ENCODE data around the gene LETM1. TPM values are rescaled to one million over a fixed set of nuclear protein-coding genes. Genes with fewer than 3 reads are reported as not detected.

The LETM1 gene
- total RNA-seq, 1 donor from 2014 or later: 16.9 TPM

DNA sequence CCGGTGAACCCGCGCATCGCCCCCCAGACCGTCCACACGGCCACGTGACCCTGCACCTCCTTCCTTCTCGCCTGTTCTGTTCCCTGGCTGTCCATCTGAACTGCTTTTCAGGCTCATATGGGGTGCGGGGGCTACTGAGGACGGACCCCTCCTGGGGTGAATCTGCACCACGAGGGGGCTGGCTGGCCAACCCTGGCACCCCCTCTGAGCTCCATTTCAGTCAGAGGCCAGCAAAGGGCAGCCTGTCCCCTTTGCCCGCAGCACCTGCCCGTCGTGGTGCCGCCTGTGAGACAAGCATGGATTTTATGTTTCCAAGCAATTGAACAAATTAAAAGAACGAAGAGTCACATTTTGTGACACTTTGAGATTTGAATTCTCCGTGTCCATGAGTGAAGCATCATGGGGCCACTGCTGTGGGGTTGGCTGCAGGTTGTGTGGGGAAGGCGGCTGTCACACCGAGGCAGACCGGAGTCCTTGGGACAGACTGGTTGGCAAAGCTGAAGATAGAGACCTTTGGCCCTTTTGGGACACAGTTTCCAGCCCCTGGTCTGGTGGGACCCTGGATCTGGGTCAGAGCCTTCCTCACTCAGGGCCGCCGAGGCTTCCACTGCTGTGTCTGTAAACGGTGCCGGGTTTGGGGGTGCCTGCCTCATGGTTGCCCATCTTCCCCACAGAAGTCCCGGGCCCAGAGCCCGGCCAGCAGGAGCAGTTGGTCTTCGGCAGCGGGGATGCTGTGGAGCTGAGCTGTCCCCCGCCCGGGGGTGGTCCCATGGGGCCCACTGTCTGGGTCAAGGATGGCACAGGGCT, 57.2 kb downstream of the LETM1 start:
- DNase-seq (ENCODE audit: low spot score): no peak
- peaks cover 41% of the 10 kb centered on the region for H3K79me2 ChIP-seq (ENCODE audit: low read depth)
- H3K27ac Mint-ChIP-seq: no peak overlapping the region
- H3K4me3 ChIP-seq: no peak overlapping the region
- peaks cover 2% of the 10 kb centered on the region for H3K27me3 Mint-ChIP-seq (ENCODE audit: insufficient read depth, low read depth)
- H3K27ac ChIP-seq: no peak overlapping the region
- H4K20me1 ChIP-seq (ENCODE audit: low read depth): peaks cover 46% of the 10 kb centered on the region
- no peaks in the 10 kb centered on the region for H3K9me3 Mint-ChIP-seq
- peaks cover 2% of the 10 kb centered on the region for H3K4me1 Mint-ChIP-seq
- H3K27me3 ChIP-seq: peaks cover 24% of the 10 kb centered on the region
- TF ChIP-seq, protein P1, sequence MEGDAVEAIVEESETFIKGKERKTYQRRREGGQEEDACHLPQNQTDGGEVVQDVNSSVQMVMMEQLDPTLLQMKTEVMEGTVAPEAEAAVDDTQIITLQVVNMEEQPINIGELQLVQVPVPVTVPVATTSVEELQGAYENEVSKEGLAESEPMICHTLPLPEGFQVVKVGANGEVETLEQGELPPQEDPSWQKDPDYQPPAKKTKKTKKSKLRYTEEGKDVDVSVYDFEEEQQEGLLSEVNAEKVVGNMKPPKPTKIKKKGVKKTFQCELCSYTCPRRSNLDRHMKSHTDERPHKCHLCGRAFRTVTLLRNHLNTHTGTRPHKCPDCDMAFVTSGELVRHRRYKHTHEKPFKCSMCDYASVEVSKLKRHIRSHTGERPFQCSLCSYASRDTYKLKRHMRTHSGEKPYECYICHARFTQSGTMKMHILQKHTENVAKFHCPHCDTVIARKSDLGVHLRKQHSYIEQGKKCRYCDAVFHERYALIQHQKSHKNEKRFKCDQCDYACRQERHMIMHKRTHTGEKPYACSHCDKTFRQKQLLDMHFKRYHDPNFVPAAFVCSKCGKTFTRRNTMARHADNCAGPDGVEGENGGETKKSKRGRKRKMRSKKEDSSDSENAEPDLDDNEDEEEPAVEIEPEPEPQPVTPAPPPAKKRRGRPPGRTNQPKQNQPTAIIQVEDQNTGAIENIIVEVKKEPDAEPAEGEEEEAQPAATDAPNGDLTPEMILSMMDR (IDR thresholded peaks at IDR 0.05): no peak
- TF ChIP-seq EZH2 (IDR thresholded peaks at IDR 0.05) (no peak), EZH2phosphoT487 (IDR thresholded peaks at IDR 0.05) (no peak)
- H3K36me3 ChIP-seq: no peaks in the 10 kb centered on the region
- no peaks in the 10 kb centered on the region for H3K9me3 ChIP-seq (ENCODE audit: low read depth)
- no peak overlapping the region for H3K4me3 Mint-ChIP-seq
- H3K4me1 ChIP-seq: peaks cover 14% of the 10 kb centered on the region
- no peak overlapping the region for H2AFZ ChIP-seq (replicated peaks)
- peaks cover 13% of the 10 kb centered on the region for H3F3A ChIP-seq (ENCODE audit: low read depth)
- H3K36me3 Mint-ChIP-seq: peaks cover 2% of the 10 kb centered on the region
- H3K9ac ChIP-seq: no peak overlapping the region
- H3K4me2 ChIP-seq: no peak overlapping the region

DNA sequence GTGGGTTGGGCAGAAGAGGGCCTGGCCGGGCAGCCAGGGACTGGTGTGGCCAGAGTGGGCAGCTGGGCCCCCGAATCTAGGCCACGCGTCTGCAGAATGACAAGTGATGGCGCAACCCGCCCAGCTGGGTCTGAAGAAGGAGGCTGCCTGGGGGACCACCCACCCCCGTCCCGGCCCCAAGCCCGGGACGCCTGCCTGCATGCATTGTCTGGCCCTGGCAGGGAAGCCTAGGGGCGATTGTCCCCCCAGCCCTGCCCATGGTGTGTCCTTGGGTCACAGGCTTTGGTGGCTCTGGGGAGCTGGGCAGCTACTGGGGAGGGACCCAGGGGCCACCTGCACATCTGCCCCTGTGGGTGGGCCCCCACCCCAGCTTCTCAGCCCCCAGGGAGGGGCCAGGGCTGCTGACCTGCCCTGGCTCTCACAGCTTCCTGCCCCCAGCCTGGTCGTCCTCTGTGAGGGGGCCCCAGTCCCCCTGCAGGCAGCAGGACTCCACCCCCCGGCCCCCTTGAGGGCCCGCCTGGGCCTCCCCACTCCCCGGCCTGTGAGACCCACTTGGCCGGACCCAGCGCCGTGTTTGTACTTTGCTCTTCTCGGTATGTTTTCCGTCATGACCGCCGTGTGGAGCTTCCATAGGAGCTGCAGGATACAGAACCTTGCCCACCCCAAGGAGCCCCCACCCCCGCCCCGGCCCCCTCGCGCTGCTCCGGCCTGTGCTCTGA, 57.9 kb downstream of the LETM1 start:
- H3K4me3 Mint-ChIP-seq: no peak overlapping the region
- H3K27ac ChIP-seq: no peak overlapping the region
- no peaks in the 10 kb centered on the region for H3K36me3 ChIP-seq
- H2AFZ ChIP-seq (replicated peaks): no peak overlapping the region
- H3K27me3 ChIP-seq: peaks cover 29% of the 10 kb centered on the region
- peaks cover 13% of the 10 kb centered on the region for H3F3A ChIP-seq (ENCODE audit: low read depth)
- H3K36me3 Mint-ChIP-seq: peaks cover 2% of the 10 kb centered on the region
- peaks cover 14% of the 10 kb centered on the region for H3K4me1 ChIP-seq
- H3K4me1 Mint-ChIP-seq: peaks cover 2% of the 10 kb centered on the region
- H3K9me3 ChIP-seq (ENCODE audit: low read depth): no peaks in the 10 kb centered on the region
- H3K9me3 Mint-ChIP-seq: no peaks in the 10 kb centered on the region
- no peak for DNase-seq (ENCODE audit: low spot score)
- no peak overlapping the region for H3K27ac Mint-ChIP-seq
- TF ChIP-seq, protein P1 (IDR thresholded peaks at IDR 0.05): no peak
- TF ChIP-seq EZH2phosphoT487 (IDR thresholded peaks at IDR 0.05): no peak
- no peak overlapping the region for H3K9ac ChIP-seq
- H3K4me3 ChIP-seq: no peak overlapping the region
- peaks cover 2% of the 10 kb centered on the region for H3K27me3 Mint-ChIP-seq (ENCODE audit: insufficient read depth, low read depth)
- H4K20me1 ChIP-seq (ENCODE audit: low read depth): peaks cover 46% of the 10 kb centered on the region
- H3K4me2 ChIP-seq: no peak overlapping the region
- H3K79me2 ChIP-seq (ENCODE audit: low read depth): peaks cover 42% of the 10 kb centered on the region

DNA sequence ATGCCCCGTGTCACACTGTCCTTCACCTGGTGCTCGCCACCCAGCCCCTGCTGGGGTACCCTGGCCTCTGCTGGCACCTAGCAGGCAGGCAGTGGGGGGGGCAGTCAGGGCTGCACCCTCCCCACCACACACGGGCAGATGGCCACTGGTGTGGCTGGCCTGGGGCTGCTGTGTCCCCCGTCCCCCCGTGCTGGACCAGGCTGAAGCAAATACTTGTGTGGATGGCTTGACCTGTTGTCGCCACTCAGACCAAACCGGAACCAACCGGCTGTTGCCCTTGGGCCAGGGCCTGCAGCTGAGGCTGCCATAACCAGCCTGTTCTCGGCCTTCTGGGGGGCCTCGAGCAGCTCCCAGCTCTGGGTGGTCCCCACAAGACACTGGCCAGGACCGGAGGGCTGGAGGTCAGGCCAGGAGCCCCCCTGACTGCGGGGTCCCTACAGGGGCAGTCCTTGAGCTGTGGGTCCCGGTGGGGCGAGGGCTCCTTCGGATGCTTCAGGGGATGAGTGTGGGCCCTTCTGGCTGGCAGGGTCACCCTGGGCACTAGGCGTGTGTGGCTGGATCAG, 58.6 kb downstream of the LETM1 start:
- H3K79me2 ChIP-seq (ENCODE audit: low read depth): peaks cover 42% of the 10 kb centered on the region
- no peak overlapping the region for H3K4me2 ChIP-seq
- no peaks in the 10 kb centered on the region for H3K9me3 Mint-ChIP-seq
- peaks cover 17% of the 10 kb centered on the region for H3F3A ChIP-seq (ENCODE audit: low read depth)
- no peak overlapping the region for H3K27ac ChIP-seq
- H3K4me3 Mint-ChIP-seq: no peak overlapping the region
- no peak overlapping the region for H2AFZ ChIP-seq (replicated peaks)
- peaks cover 35% of the 10 kb centered on the region for H3K27me3 ChIP-seq
- H3K27me3 Mint-ChIP-seq (ENCODE audit: insufficient read depth, low read depth): peaks cover 2% of the 10 kb centered on the region
- no peaks in the 10 kb centered on the region for H3K36me3 ChIP-seq
- no peak overlapping the region for H3K4me3 ChIP-seq
- peaks cover 2% of the 10 kb centered on the region for H3K36me3 Mint-ChIP-seq
- H3K9ac ChIP-seq: no peak overlapping the region
- H3K9me3 ChIP-seq (ENCODE audit: low read depth): no peaks in the 10 kb centered on the region
- DNase-seq (ENCODE audit: low spot score): no peak
- peaks cover 2% of the 10 kb centered on the region for H3K4me1 Mint-ChIP-seq
- H3K4me1 ChIP-seq: peaks cover 18% of the 10 kb centered on the region
- H3K27ac Mint-ChIP-seq: no peak overlapping the region
- TF ChIP-seq EZH2 (IDR thresholded peaks at IDR 0.05) (no peak), EZH2phosphoT487 (IDR thresholded peaks at IDR 0.05) (no peak)
- TF ChIP-seq, protein P1 (IDR thresholded peaks at IDR 0.05): no peak
- H4K20me1 ChIP-seq (ENCODE audit: low read depth): peaks cover 48% of the 10 kb centered on the region

Measured in neural progenitor cell (in vitro differentiated cells).